GM18951 (cell line): ENCODE results near the gene SELENON.

Experiments
- POLR2A ChIP-seq: IDR thresholded peaks from 4 replicates; pipeline ENCODE4 v1.6.1; 2011; ENCODE audit warnings: mild to moderate bottlenecking; ENCODE audit not compliant: insufficient read length, insufficient read depth; ENCODE audit errors: extremely low read depth
- in situ Hi-C: fragments of 300-500 bp; cut with MboI; formaldehyde crosslinking; loops from one replicate; pipeline ENCODE4 v1.12.0; 2022; ENCODE audit warnings: low sequenced_read_pairs, mixed read lengths, inconsistent platforms; ENCODE audit not compliant: unreplicated experiment

SELENON gene, protein sequence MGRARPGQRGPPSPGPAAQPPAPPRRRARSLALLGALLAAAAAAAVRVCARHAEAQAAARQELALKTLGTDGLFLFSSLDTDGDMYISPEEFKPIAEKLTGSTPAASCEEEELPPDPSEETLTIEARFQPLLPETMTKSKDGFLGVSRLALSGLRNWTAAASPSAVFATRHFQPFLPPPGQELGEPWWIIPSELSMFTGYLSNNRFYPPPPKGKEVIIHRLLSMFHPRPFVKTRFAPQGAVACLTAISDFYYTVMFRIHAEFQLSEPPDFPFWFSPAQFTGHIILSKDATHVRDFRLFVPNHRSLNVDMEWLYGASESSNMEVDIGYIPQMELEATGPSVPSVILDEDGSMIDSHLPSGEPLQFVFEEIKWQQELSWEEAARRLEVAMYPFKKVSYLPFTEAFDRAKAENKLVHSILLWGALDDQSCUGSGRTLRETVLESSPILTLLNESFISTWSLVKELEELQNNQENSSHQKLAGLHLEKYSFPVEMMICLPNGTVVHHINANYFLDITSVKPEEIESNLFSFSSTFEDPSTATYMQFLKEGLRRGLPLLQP

DNA sequence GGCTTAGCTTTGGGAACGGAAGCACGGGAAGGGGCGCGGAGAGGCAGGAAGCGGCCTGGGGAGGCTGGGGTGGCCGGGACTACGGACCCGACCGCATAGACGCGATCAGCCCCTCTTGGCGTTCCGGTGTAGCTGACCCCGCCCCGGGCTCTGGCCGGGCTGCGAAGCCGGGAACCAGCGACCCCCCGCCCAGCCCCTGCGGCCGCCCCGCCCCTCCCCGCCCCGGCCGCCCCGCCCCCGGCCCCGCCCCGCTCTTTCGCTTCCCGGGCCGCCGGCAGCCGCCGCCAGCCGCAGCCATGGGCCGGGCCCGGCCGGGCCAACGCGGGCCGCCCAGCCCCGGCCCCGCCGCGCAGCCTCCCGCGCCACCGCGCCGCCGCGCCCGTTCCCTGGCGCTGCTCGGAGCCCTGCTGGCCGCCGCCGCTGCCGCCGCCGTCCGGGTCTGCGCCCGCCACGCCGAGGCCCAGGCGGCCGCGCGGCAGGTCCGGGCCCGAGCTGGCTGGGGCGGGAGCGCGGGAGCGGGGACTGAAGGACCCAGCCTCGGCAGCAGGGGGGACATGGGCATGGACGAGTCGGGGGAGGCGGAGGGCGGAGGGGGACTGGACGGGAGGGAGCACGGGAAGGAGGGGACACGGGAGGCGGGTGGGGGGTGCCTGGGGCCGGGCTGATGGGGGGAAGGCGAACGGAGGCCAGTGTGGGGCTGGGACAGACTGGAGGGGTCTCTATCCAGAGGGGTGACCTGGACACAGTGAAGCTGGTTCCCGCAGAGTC, at the start of gene SELENON:
SELENON (plus strand) TSS at position 259 of the 768 bp plus-strand sequence; CDS start at position 297, 38 bp downstream.
- in situ Hi-C loops = no loop called here
- no peak for TF ChIP-seq POLR2A

DNA sequence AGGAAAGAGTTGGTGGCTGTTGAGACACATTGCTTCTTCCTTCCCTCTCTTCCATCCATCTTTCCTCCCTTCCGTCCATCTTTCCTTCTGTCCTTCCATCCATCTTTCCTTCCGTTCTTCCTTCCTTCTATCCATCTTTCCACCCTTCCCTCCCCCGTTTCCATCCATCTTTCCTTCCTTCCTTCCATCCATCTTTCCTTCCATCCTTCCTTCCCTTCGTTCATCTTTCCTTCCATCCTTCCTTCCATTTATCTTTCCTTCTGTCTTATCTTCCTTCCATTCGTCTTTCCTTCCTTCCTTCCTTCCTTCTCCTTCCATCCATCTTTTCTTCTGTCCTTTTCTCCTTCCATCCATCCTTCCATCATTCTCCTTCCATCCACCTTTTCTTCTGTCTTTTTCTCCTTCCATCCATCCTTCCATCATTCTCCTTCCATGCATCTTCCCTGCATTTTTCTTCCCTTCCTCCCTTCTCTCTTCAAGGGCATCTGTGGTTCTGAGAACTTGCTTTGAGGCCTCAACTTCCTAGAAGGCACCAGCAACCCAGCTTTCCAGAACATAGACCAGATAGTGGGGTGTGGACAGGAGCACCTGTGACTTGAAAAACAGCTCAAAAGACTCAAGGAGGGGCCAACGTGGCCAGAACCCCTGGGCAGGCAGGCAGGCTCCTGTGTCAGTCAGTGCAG, 48.9 kb upstream of the SELENON start:
- in situ Hi-C loops = no loop called here
- no peak for TF ChIP-seq POLR2A

DNA sequence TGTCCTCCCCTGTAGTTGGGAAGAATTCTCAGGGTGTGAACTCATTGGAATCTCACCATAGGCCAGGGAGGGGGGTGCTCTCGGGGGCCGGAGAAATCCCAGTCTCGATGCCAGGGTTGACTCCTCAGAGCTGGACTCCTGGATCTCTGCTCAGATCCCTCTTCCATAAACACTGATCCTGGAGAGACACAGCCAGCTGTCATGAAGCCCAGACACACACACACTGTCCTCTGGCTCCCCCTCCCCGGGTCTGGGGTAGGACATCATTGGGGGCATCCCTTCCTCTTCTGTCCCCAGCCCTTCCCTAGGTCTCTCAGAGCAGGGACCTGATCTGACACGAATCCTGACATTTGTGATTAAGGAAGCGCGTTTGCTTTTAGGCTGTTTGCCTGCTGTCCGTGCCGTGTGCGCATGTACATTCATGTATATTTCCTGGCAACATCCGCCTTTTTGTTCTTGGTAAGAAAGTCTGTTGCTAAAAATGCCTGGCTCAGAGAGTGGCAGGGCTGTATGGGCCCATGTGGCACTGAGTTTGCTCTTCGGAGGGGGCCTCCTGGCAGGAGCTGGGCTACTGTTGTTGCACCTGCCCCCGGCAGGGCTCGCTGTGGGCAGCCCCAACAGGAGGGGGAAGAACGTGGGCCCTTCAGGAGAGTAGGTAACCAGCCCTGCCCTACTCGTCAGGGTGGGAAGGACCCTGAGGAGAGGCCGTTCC, 45.4 kb upstream of the SELENON start:
- in situ Hi-C loops = no loop called here
- no peak for TF ChIP-seq POLR2A

DNA sequence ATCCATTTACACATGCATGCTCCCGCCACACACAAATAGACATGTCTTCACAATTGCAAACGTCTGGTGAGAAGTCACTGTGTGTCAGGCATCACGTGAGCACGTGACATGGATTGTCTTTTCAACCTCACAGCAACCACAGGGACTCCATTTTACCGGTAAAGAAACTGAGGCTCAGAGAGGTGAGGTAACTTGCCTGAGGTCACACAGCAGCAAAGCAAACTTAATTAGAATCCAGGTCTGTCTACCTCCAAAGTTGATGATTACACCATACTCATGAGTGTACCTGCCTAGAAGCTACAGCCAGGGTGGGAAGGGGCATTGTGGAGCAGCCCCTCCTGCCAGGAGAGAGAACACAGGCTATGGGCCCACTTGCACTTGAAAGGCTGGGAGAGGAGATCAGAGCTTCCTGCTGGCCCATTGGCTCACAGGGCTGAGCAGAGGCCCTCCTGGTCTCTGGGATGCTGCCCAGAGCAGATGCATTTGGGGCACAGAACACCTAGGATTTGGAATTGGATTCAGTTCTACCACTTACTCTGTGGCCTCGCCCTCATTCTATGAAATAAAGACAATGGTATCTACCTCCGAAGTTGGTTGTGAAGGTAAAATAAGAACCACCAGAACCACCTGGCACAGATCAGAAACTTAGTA, 44.4 kb upstream of the SELENON start:
- TF ChIP-seq POLR2A = no peak
- in situ Hi-C loops = no loop called here

DNA sequence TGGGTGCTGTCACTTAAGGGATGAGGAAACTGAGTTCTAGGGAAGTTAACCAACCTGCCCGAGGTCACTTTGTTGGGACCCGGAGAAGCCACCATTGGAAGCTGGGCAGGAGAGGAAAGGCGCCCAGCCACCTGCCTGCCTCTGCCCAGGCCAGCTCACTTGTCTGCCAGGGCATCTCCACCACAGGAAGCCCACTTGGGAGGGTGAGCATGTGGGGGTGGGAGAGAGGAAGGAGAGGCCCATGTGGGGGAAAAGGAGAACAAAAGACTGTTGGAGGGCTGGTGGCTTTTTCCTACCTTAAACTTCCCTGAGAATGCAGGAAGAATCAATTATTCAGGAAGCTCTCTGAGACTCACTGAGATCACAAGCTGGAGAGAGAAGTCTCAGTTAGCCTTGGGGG, 43.8 kb upstream of the SELENON start:
- in situ Hi-C loops = no loop called here
- no peak for TF ChIP-seq POLR2A

DNA sequence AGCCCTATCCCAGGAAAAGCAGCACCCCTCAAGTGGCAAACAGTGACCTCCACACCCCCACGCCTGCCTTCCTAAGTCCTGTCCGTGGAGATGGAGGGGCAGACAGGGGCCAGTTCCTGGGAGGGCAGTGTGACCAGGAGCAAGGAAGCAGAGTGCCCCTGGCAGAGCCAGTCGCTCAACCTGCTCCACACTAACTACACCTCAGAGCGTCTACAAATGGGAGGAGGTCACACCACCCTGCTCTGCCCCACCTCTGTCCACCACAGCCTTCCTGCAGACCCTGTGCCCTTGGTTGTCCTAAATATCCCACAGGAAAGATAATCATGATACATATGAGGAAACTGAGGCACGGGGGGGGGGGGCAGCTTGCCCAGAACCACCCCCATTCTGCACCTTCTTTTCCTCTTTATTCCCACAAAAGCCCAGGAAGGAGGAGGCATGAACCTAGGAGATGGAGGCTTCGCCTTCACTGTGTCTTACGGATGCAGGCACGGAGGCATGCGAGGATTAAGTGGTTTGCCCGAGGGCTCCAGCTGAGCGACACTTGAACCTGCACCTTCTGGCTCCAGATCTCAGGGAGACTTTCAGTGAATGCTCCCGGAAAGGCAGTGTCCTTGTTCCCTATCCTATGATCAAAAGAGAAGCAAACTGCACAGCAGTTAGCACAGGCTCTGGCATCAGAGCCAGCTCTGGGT, 42.7 kb upstream of the SELENON start:
- in situ Hi-C loops = no loop called here
- no peak for TF ChIP-seq POLR2A

DNA sequence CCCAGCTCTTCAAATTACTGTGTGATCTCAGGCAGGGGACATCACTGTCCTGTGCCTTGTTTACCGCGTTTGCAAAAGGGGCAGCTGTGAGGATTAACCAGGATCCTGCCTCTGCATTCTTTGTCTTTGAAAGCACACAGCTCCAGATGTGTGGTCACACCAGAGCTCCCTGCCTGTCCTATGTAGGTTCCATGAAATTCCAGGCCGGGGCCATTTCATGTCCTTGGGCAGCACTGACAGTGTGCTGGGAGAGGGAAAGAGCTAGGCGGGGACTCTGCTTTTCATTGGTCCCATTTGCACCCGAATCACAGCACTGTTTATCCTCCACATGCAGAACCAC, 42.2 kb upstream of the SELENON start:
- TF ChIP-seq POLR2A = no peak
- in situ Hi-C loops = no loop called here

DNA sequence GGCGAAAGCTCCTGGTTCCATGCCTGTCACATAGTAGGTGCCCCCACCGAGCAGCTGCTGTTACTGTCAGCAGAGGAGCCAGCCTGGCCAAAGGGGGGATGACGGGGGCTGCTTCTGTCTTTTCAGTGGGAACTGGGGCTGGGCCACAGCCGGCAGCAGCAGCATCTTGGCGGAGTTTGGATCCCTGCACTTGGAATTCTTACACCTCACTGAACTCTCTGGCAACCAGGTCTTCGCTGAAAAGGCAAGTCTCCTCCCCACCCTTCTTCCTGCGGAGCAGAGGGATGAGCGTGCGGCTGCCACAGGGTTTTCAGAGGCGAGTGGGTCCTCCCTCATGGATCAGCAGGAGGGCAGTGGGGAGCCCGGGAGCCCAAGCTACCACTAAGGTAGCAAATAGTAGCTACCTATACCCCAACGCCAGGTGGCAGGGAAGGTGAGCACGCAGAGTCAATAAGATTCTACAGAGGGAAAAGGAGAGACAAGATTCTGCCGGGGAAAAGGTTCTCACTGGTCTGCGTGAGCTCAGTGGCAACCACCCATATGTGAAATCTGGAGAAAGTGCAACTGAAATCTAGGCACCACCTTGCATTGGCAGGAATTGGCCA, 41.4 kb upstream of the SELENON start:
- in situ Hi-C loops = no loop called here
- TF ChIP-seq POLR2A = no peak

DNA sequence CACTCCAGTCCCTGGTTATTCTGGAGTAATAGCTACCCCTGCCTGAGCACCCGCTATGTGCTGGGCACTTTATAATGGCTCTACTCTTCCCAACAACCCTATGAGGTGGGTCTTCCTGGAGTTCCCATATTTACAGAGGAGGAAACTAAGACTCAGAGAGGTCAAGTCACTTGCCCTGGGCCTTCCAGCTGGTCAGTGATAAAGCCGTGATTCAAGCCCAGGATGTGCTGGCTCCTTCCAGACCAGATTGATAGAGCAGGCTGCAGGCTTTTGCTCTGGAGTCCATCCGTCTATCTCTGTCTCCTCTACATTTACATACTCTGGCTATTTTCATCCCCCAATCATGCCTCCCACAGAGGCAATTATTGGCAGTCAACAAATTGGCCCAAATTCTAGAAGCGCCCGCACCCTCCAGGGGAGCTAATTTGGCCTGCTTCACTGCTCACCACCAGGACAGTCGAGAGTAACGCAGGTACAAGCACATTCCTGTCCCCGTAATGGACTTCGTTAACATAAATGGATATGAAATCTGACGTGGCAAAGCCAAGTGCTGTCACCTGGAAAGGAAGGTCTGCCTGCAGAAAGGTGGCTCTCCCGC, 39.8 kb upstream of the SELENON start:
- in situ Hi-C loops = no loop called here
- TF ChIP-seq POLR2A = no peak

DNA sequence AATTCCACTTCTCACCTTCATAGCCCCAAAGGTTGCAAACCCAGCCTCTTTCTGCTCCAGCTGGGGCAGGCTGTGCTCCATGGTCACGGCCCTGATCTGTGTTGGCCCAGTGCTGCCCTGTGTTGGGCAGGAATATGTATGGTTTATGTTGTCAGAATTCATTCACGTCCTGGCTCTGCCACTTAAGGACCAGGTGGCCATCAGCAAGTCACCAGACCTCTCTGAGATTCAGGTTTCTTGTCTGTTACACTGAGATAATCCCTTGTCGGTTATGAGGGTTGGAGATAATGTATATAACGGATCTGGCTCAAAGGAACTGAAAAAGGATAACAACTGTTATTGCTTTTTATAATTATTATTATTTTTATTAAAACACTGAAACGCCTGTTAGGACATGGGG, 39.1 kb upstream of the SELENON start:
- in situ Hi-C loops = no loop called here
- TF ChIP-seq POLR2A = no peak

DNA sequence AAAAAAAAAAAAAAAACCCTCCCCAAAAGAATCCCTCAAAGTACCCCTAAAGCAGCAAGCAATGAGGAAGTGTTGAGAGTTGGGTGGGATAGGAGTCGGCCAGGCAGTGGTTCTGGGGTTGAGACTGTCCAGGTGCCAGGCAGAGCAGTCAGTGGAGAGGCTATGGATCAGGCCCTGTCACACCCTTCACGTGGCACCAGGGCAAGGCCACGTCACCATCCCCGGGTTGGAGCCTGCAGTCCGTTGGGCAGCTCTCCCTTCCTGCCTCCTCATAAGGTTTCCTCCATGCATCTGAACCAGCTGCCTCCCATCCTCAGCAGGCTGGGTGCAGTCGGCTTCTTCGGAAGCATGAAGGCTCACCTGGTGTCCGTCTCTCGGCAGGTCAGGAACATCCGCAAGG, 36.5 kb upstream of the SELENON start:
- no peak for TF ChIP-seq POLR2A
- in situ Hi-C loops = no loop called here

DNA sequence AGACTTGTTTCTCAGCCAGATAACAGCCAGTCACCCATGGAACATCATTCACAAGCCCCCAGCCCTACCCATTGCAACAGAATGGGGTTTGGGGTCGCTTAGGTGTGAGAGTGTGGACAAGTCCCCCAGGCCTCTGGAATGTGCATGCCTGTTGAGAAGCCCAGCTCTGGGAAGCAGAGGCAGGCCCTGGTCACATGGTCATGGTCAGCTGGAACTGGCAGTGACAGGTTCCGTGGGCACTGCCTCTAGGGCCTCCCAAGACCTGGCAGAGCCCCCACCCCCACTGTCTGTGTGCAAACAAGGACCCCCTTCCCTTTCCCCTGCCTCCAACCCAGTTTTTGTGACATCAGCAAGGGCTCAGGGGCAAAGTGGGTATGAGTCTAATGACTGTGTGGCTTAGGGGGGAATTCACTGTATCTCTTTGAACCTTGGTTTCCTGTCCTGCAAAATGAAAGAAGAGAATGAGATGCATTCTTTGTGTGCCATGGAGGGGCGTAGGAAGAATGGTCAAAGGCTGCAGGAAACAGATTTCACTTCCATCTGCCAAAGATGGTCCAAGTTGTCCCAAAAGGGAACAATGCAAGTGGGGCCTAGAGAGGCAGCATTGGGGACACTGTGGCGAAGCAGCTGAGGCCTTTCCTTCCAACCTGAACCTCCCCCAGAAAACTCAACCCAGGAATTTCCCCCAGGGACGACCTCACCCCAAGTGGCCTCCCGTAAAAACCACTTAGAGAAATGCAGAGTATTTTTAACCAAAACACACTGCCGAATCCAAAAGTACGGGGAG, 34.7 kb upstream of the SELENON start:
- in situ Hi-C loops = no loop called here
- no peak for TF ChIP-seq POLR2A
